SIG-M5 treated with dmso at 0.1 percent for 504 hours (cell line): ENCODE data around the gene CLASP1.
"Not testable (repeated sequence)": the region's sequence is repeated elsewhere in the genome, so short reads cannot be mapped to it uniquely, and the experiment has no call there.

ENCODE experiments used
- DNase-seq: peaks from one replicate; lab custom pipeline; 2025; ENCODE audit not compliant: unreplicated experiment; lab: John Stamatoyannopoulos, UW

The CLASP1 gene

GRCh38 chr2:121583555-121583954 lies 65.7 kb downstream of the CLASP1 start:
- DNase-seq: no peak

GRCh38 chr2:121582272-121582671 lies 67.0 kb downstream of the CLASP1 start:
- DNase-seq: no peak

GRCh38 chr2:121579309-121579708 lies 70.0 kb downstream of the CLASP1 start:
- DNase-seq: no peak

GRCh38 chr2:121577381-121577780 lies 71.9 kb downstream of the CLASP1 start:
- no peak for DNase-seq

GRCh38 chr2:121576263-121576662 lies 73.0 kb downstream of the CLASP1 start:
- no peak for DNase-seq

GRCh38 chr2:121575800-121576199 lies 73.5 kb downstream of the CLASP1 start:
- DNase-seq: no peak

- no peak for DNase-seq
Measured at GRCh38 chr2:121570667-121571055, 78.6 kb downstream of the CLASP1 start.

- no peak for DNase-seq
Measured at GRCh38 chr2:121570036-121570666, 79.1 kb downstream of the CLASP1 start.

- no peak for DNase-seq
Measured at GRCh38 chr2:121567957-121568409, 81.3 kb downstream of the CLASP1 start.

- DNase-seq: no peak
Measured at GRCh38 chr2:121567452-121567851, 81.8 kb downstream of the CLASP1 start.

- no peak for DNase-seq
Measured at GRCh38 chr2:121565389-121566250, 83.6 kb downstream of the CLASP1 start.

GRCh38 chr2:121564905-121565304 lies 84.4 kb downstream of the CLASP1 start:
- DNase-seq: no peak

- not testable (repeated sequence) for DNase-seq
Measured at GRCh38 chr2:121563754-121564153, 85.5 kb downstream of the CLASP1 start.

GRCh38 chr2:121562269-121563176 lies 86.7 kb downstream of the CLASP1 start:
- DNase-seq: no peak

- peak; percentile 34 for DNase-seq
Measured at GRCh38 chr2:121561617-121562268, 87.5 kb downstream of the CLASP1 start.

- DNase-seq: no peak
Measured at GRCh38 chr2:121558329-121558728, 90.9 kb downstream of the CLASP1 start.

GRCh38 chr2:121555008-121555407 lies 94.3 kb downstream of the CLASP1 start:
- DNase-seq: no peak

GRCh38 chr2:121552477-121553180 lies 96.6 kb downstream of the CLASP1 start:
- DNase-seq: not testable (repeated sequence)

- no peak for DNase-seq
Measured at GRCh38 chr2:121550669-121551068, 98.6 kb downstream of the CLASP1 start.

- no peak for DNase-seq
Measured at GRCh38 chr2:121547646-121548045, 101.6 kb downstream of the CLASP1 start.
